GM18858 (cell line): ENCODE results near the gene CDK13.

ENCODE experiments used
- ATAC-seq: cut with Tn5 transposase; IDR thresholded peaks from one replicate; pipeline ENCODE4 v1.9.1; 2021; ENCODE audit not compliant: unreplicated experiment

CDK13 gene

GRCh38 chr7:40008223-40008815 lies 58.3 kb downstream of the CDK13 start:
- no peak for ATAC-seq

- ATAC-seq: no peak
These were observed 59.2 kb downstream of the CDK13 start for GRCh38 chr7:40009301-40009700.

- ATAC-seq: no peak
These were observed 64.3 kb downstream of the CDK13 start for GRCh38 chr7:40014376-40014775.

DNA sequence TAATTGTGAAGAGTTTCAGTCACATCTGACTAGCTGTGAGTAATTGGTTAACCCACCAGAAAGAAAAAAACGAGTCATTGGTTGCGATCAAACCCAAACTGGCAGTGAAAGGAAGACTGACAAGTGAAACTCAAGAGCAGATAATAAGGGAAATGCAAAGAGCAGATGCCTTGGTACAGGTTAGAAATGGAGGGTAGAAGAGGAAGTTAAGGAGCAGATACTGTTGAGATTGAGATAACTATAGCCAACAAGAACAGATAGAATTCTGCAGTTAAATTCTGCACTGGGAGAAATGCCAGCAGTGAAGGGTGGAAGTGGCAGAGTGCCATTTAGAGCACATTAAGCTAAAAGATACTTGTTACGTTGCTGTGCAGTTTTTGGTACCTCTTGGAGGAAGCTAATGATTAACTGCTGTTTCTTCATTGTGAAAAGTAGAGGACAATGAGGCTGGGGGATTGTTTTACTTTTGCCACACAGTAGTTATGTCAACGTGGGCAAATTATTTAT lies 65.8 kb downstream of the CDK13 start:
- ATAC-seq: peak; percentile 97

GRCh38 chr7:40019558-40019957 lies 69.5 kb downstream of the CDK13 start:
- no peak for ATAC-seq

DNA sequence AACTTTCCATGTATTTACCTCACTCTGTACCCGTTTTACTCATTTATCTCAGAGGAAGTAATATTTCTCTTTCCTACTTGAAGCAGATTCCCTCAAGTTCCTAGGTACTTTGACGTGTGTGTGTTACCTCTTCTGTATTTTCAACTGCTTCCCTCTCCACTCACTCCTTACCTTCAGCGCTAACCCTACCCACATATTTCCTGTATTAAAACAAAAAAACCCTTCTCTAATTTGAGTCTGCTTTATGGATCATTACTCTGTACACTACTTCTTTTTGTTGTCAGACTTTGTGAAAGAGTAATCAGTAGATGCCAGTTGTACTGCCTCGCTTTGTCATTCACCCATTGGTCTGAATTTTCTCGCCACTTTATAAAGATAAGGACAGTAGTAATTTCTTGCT lies 74.0 kb downstream of the CDK13 start:
- no peak for ATAC-seq

GRCh38 chr7:40024841-40025240 lies 74.8 kb downstream of the CDK13 start:
- ATAC-seq: no peak

DNA sequence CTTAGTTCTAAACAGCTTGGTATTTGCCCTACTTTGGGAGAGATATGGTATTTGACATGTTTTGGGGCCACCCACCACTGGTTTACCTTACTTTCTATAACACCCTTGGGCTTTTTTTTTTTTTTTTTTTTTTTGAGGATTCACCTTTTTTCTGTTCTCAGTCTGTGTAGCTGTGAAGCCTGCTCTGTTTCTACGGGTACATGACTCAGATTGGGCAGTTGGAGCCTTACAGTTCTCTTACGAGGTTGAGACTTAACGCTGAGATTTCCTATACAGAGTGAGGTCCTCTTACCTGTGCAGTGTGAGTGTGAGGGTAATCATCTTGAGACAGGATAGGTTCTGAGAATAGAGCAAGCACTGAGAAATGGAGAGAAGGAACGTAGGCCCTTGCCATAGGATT lies 77.5 kb downstream of the CDK13 start:
- ATAC-seq: no peak

GRCh38 chr7:40033826-40034225 lies 83.8 kb downstream of the CDK13 start:
- no peak for ATAC-seq

- no peak for ATAC-seq
These were observed 91.4 kb downstream of the CDK13 start for GRCh38 chr7:40041456-40041855.

DNA sequence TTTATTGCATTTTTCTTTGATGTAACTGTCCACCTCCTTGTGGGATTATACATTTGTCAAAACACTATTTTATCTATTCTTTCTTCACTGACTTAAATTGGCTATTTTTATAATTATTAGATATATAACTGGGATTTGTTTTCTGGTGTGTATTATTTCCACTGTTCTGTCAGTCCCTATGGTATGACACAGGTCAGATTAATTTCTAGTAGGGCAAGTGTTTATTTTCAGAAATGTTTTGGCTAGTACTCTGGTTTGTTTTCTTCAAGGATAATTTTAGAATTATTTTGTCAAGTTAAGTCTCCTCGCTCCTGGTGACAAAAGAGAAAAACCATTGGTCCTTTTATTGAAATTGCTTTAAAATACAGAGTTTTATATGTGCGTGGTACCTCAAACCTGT lies 93.1 kb downstream of the CDK13 start:
- no peak for ATAC-seq

DNA sequence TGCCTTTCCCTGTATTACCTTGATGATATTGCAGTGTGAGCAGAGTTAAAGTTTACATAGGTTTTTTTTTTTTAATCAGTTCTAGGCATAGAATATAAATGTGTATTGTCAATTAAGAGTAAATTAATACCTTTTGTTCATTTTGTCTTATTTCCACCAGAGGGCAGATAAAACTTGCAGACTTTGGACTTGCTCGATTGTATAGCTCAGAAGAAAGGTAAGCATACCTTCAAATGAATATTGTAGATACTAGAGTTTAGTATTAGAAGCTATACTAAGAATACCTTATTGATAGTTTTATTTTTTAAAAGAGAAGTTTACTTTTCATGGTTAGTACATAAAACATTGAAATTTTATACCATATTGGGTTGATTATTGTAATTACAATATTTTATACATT lies 97.6 kb downstream of the CDK13 start:
- ATAC-seq: no peak

- ATAC-seq: no peak
These were observed 107.2 kb downstream of the CDK13 start for GRCh38 chr7:40057292-40057691.

- no peak for ATAC-seq
These were observed 108.0 kb downstream of the CDK13 start for GRCh38 chr7:40058026-40058425.

DNA sequence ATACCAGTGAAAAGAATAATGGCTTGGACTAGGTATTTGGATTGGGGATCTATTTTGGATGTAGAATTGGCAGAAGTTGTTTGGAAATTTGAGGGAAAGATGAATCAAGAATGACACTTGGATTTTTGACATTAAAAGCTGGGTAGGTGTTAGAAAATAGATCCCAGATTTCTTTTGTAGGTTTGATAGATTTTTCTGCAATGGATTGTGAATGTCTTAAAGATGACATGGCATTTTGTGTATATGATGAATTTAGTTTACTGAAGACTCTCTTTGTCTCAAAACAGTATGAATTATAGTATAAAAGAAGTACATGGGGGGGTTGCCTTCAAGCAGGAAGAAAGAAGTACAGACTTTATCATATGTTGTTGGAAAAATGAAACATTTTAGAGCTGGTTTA lies 108.6 kb downstream of the CDK13 start:
- no peak for ATAC-seq

GRCh38 chr7:40059057-40059456 lies 109.0 kb downstream of the CDK13 start:
- no peak for ATAC-seq

GRCh38 chr7:40072268-40072667 lies 122.2 kb downstream of the CDK13 start:
- ATAC-seq: no peak

DNA sequence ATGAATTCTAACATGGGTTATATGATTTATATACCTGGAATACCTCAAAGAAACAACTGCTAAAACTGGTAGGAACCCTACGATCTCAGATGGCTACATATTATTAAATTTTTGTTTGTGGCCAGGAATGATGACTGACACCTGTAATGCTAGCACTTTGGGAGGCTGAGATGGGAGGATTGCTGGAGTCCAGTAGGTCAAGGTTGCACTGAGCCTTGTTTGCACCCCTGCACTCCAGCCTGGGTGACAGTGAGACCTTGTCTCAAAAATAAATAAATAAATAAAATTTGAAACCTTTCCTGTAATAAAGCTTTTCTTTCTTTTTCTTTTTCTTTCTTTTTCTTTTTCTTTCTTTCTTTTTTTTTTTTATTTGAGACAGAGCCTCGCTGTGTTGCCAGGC lies 123.2 kb downstream of the CDK13 start:
- no peak for ATAC-seq

DNA sequence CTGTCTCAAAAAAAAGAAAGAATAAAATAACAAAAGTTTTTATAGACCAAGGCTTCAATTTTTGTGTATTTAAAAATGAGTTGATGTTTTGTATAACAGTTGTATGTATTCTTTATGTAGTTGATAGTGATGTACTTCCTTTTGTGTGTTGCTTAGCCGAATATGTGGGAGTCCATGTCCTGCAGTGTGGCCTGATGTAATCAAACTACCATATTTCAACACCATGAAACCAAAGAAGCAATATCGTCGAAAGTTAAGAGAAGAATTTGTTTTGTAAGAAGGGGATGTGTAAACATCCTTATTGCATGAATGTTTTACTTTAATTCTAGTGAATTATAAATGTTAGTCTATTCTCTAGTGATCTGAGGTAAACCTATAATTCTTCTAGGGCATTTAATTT lies 127.8 kb downstream of the CDK13 start:
- no peak for ATAC-seq

- ATAC-seq: no peak
These were observed 142.1 kb downstream of the CDK13 start for GRCh38 chr7:40092182-40092581.

GRCh38 chr7:40093631-40094350 lies 143.7 kb downstream of the CDK13 start:
- no peak for ATAC-seq

GRCh38 chr7:40095230-40095629 lies 145.2 kb downstream of the CDK13 start:
- ATAC-seq: no peak
